GM21360 (cell line): ENCODE data around the gene LPAR5.

ENCODE experiments used
- ATAC-seq: cut with Tn5 transposase; IDR thresholded peaks from one replicate; pipeline ENCODE4 v1.9.1; 2021; ENCODE audit warnings: mild to moderate bottlenecking, moderate library complexity; ENCODE audit not compliant: unreplicated experiment

Gene LPAR5

DNA sequence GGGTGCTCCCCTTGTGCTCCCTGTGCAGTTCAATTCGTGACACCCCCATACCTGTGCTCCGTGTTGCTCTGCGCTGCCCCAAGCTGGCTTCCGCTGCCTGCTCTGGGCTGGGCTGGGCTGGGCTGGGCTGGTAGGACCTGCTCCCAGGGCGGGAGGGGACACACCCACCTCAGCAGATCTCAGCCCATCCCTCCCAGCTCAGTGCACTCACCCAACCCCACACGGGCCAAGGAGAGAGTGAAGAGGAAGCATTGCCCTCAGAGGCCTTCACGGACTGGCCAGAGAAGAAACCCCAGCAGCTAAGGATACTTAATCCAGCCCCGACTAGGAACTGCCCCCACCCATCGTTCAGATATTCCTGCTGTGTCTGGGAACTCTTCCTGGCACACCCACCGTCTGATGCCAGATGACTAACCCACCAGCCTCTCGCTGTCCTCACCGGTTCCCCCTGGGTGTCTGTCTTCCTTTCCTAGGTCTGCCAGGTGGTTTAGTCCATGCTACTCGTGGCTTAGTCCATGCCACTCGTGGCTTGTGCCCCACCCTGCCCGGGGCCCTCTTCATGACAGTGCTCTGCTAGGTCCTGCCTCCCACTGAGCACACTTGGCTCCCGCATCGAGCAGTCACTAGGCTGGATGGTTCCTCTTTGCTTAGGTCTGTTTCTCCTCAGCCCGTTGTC lies at the start of gene LPAR5:
TSS of gene LPAR5 (minus strand) at position 104 of the 676 bp plus-strand sequence. CDS start 14,711 bp downstream, outside the sequence.
- no peak for ATAC-seq

DNA sequence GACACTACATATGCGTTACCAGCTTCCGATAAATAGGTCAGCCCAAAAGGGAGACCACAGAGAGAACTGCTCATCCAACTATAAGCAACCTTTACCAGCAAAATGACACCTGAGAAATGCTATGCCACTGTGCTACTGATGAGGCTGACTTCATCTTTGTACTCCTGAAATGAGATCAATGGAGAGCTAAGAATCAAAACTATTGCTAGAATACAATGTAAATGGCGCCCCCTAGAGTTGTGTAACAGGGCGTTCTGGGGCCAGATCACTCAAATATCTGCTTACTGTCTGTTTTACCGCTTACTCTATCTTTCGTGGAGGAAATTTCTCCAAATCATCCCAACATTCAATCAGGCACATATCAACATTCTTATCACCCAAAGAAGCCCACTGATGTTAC lies 48.9 kb upstream of the LPAR5 start:
- ATAC-seq, result no peak

DNA sequence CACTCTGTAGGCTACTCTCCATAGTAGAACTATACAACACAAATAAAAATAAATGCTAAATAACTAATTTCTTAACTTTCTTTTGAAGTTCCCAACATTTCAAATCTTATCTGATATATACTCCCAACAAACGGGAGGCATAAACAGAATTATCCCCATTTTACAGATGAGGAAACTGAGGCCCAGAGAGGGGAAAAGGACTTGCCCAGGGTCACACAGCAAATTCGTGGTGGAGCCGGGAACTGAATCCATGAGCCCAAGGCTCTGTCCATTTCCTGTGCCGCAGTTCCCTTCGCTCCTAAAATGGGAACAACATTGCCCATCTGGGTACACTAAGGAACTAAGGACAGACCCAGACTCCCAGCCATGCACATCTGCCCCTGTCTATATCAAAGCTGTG lies 41.2 kb upstream of the LPAR5 start:
- no peak for ATAC-seq

DNA sequence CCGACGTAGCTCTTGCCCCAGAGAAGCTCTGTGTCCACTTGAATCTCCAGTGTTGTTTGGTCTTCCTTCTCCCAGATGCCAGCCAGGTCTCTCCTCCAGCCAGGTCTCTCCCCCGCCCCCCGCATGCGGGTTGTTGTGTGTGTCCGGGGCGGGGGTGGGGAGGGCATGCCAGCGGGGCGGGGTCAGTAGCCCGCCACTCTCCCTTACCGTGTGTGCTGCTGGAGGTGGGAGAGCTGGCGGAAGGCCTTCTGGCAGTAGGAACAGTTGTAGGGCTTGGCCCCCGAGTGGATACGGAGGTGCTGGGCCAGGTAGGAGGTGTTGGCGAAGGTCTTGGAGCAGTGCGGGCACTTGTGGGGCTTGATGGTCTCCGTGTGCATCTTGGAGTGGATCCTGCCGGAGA lies 36.4 kb upstream of the LPAR5 start:
- ATAC-seq, result no peak

DNA sequence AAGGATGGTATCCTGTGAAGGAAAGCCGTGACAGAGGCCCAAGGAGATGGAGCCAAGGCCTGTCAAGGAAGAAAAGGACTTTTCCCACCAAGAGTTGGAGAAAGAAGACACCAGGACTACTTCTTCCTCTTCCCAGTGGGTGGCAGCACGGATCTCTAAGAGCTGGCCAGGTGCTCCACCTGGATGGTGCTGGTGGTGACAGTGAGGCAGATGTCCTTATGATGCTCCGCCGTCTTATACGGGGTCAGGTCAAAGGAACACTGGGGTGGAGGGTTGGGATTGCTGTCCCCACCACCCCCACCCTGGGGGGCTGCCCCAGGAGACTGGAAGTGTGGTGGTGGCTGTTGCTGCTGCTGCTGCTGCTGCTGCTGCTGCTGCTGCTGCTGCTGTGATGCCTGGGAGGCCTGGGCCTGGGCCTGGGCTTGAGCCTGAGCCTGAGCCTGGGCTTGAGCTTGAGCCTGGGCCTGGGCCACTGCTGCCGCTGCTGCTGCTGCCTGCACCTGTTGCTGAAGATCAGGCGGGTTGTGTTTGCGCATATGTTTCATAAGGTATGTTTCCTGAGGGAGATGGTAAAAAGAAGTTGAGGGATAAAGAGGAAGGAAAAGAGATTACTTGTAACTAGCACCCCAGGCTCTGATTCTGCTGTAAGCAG lies 31.9 kb upstream of the LPAR5 start:
- ATAC-seq, result no peak

DNA sequence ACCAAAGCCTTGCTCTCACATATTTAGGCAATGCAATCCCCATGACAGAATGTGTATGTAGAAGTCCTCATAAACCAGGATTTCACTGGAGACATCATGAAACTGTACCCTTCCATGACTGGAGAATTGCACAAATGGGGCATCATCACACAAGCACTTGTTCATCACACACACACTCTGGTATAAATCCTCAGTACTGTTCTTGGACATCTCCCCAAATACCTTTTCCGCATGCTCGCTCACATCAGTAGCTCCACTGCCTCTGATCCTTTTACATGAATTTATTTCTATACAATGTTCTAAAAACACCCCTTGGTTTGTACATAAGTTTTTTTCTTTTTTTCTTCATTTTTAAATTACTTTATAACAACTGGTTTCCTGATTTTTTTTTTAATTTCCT lies 30.5 kb upstream of the LPAR5 start:
- no peak for ATAC-seq

DNA sequence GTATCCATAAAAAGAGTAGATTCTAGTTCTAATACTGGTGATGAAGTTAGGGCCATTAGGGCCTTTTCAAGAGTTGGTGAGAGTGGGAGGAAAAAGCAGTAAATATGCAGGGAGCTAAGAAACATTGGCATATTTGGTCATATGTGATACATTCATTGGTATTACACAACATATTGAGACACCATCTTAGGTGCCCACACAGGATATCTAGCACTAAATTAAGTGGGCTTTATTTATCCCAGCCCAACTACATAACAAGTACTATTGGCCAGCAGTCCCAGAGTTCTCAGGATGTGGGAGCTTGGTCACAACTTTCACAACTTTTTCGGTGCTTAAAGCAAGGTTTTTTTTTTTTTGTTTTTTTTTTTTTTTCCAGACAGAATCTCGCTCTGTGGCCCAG lies 29.1 kb upstream of the LPAR5 start:
- no peak for ATAC-seq

DNA sequence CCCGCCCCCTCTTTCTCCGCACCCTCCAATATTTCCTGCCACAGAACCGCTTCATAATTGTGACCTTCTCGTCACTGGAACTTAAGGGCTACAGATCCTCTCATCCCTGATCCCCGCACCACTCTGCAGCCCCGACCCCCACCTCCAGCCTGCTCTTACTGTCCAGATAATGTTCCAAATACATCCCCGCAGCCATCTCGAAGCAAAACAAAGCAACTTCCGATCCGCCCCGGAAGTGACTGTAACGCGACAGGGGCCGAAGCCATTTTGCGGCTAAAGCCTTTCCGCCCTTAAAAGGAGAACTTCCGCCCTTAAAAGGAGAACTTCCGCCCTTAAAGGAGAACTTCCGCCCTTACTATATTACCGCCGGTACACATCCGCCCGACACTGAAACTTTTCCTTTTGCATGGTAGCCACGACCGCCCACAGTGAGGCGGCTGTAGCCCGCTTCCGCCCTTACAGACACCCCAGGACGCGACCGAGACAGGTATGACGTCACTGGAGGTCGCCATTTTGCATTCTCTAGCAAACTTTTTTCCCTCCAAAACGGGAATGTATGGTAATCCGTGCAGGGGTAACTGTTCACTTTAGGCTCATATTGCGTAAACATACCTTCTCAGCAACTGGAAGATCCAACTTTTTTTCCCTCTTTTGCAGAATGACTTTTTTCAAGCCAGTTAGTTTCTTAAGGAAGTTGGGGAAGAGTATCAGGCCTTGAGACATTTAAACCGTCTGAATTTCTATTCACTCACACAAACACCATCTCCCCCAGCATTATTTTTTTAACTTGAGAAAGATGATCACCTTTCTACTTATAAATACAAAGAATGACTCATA lies 27.4 kb upstream of the LPAR5 start, which contains the start of gene ING4:
TSS of gene ING4 (minus strand) at position 214 of the 837 bp plus-strand sequence. CDS start at position 196, 18 bp downstream.
- ATAC-seq, result peak; percentile 93

DNA sequence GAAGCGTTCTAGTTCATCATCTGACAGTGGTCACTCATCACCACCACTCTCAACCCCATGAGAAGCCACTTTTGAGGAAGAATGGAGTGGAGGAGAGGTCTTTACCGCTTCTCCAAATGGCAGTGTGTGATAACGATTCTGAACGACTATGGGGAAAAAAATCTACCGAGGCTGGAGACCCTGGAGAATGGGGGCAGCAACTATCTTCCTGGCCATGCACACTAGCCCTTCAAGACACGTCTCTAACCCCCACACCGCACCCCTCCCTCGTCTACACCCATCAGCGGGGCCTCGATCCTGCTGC lies 26.8 kb upstream of the LPAR5 start:
- peak; percentile 18 for ATAC-seq

DNA sequence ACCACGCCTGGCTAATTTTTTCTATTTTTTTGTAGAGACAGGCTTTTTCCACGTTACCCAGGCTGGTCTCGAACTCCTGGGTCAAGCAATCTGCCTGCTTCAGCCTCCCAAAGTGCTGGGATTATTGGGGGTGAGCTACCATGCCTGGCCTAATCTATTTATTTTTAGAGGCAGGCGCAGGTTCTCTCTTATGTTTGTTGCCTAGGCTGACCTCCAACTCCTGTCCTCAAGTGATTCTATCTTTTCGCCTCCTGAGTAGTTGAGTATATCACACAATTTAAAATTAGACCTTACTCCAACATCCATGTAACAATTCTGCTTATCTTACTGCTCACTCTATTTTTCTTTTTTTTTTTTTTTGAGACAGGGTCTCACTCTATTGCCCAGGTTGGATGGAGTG lies 18.2 kb upstream of the LPAR5 start:
- no peak for ATAC-seq

DNA sequence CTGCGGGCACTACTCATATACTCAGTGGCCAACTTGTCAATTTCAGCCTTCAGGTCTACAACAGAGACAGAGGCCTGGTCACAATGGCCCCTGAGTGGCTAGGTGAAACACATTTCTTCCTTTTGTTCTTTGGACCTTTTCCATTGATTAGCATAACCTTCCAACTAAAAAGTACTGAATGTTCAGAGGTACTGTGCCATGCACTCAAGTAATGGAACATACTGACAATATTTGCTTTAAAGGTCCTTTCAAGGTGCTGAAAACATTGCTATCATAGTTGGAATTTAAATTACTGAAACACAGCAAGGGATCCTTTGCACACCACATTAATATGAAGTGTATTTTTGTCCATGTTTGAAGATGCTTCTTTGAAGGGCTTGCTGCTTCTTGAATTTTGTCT lies 17.6 kb upstream of the LPAR5 start:
- ATAC-seq, result no peak

DNA sequence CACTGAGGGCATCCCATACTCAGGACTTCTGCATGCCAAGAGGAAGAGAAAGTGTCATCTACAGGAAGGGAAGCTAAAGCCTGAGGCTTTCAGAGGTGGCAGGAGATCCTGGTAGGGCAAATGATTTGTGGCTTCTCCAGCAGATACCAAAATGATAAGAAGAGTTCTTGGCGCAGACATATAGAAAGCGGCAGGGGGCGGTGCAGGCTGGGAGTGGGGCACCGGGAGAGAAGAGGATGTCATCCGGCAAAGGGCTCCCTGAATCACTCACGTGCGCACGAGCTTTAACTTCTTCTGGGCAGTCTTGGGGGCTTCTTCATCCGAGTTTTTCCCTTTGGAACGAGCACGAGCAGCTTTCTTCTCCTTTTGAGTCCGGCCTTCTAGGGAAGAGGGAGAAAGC lies 16.6 kb upstream of the LPAR5 start:
- ATAC-seq, result no peak

DNA sequence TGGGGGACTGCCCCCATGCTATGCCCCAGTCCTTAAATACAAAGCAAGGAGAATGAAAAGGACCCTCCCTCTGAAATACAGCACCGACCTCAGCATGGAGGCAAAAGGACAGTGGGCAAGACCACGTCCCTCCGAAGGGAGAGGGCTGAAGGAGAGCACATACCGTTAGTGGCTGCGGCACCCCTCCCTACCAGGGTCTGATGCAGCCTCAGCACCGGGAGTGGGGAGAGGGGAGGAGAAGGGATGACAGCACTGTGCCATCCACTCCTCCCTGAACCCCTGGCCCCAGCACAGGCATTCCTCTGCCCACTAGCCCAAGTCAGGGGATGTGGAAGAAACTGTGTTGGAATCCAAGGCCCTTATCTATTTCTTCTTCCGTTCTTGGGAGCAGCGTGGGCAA lies 15.1 kb upstream of the LPAR5 start:
- ATAC-seq, result no peak

DNA sequence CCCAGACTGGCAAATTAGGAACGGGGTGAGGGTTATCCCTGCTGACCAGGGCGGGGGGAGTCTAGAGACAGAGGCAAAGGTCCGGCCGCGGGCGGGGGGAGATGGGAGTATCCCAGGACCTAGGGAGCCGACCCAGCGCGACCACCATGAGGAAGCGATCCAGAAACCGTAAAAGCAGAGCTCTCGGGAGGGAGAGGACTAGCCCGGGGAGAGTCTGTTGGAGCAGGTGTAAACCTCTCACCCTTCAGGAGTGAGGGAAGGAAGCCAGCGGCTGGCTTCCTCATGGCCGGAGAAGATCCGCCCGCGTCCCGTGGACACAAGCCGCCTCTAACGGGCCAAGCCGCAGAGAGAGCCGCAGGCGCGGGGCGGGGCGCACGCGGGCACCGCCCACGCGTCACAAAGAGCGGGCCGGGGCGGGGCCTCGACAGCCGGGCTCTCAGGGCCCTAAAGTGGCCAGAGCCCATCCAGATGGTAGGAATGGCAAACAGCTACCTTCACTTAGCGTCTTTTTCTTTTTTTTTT lies 11.4 kb upstream of the LPAR5 start, which contains the start of gene ACRBP:
TSS of gene ACRBP (minus strand) at position 350 of the 522 bp plus-strand sequence. CDS start at position 284, 66 bp downstream.
- no peak for ATAC-seq

DNA sequence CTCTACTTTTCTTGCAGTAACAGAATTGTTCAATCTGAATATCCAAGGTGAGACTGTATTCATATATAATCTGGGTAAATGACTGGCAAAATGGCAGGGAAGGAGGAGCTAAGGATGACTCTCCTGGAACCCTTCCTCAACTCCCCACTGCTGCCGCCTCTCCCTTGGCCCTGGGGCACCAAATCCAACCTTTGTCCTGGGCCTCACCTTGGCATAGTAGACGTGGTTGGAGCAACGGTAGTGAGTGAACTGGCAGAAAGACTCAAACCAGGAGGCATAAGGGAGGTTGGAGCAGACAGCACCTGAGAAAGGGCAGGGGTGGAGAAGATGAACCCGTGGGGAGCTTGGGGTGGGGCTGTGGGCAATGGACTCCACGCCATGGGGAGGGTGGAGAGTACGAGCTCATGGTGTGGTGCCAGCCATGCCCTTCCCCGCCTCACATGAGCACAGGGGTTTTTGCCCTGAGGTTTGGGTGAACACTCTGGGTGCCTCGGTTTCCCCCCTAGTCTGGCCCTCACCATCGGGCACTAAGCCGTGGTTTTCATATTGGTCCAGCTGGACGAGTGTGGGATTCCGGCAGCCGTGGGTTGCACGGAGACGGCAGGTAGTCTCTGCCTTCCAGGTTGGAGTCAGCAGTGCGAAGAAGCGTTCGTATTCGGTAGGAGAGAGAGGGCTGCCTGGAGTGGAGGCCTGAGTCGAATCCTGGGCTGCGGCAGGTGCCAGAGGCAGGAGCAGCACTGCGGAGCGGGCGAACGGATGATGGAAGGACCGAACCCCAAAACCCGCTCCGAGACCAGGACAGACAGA lies 10.7 kb upstream of the LPAR5 start:
- no peak for ATAC-seq

DNA sequence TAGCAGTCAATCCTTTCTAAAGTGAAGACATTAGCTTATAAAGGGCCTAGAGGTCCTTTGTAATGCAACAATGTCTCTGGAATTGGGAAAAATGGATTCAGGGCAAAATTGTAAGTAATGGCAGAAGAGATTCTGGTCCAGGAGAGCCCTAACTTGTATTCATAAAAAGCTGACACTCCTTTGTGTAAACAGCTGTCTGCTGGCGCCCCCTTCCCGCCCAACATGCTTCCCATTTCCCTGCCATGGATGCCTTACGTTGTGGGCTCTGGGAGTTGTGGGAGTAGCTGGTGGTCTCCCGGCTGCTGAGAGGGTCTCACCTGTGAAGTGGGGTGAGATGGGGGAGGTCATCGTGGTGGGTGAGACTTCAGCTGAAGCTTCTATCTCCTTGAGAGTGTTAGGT lies 9.1 kb upstream of the LPAR5 start:
- no peak for ATAC-seq

DNA sequence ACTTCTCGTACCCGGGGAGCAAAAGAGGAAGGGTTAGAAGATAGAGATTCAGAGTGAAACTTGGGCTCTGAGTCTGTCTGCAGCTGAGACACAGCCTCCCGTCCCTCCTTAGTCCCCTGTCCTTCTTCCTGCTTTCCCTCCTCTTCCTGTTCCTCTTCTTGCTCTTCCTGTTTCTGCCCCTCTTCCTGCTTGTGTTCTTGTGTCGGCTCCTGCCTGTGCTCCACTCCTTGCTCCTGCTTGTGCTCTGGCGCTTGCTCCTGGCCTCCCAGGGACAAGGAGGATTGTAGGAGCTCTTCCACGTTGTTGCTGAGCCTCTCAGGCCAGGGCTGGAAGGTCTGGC lies 8.5 kb upstream of the LPAR5 start:
- no peak for ATAC-seq

DNA sequence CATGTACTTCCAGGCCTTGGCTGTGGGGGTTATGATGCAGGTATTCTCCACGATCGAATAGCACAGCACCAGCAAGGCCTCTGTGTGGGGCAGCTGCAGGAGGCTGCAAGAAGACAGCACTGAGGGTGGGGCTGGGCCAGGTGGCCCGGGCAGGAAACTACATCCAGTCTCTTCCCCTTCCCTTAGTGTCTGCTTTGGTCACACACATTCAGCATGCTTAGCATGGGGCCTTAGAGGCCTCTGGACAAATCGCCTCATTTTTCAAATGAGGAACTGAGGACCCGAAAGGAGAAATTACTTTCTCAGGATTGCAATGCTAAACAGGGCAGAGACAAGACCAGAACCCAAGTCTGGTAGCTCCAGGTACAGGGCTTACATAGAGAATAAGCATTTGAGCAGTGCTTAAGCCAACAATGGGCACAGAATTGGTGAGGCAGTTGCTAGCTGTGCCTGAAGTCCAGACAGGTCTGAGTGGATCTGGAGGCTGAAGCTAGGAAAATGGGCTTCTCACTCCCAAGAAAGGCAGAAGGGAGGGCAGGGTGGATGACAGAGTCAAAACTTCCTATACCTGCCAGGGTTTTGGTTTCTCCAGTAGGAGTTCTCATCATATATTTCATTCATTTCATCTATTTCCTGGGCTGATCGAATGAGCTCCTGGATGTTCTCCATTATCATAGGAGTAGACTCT lies 8.0 kb upstream of the LPAR5 start:
- no peak for ATAC-seq

DNA sequence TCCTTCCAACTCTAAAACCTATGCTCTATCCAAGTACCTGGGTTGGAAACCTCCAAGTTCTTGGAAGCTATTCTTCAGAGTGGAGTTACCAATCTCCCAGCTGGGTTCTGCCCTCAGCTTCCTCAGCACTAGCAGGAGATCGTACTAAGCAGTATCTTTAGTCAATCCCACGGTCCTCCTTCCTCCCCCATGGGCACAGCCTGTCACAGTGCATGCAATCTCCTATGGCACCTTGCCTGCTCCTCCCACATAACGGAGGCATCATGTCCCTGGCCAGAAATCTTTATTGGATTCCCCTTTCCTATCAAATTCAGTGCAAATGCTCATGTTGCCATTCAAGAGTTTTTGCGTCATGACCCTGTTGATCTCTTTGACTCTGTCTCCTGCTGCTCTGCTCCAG lies 5.4 kb upstream of the LPAR5 start:
- ATAC-seq, result no peak

DNA sequence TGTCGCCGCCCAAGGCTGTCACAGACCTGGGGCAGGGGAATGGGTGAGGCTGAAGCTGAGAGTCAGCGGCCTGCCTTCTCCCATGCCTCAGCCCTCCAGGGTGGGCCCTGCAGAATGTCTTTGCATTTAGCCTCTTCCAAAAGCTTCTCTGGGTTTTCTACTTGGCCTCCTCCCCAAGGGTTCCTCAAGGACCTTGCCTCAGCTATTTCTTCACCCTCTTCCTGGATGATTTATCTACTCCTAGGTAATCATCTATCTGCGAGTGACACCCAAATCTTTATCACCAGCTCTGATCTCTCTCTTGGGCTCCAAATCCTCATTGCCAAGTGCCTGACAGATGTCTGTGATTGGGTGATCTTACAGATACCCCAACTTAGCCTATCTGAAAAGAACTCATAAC lies 4.7 kb upstream of the LPAR5 start:
- no peak for ATAC-seq
